ENCODE measurements around the gene INTS3. TPM values are rescaled to one million over a fixed set of nuclear protein-coding genes. Genes with fewer than 3 reads are reported as not detected.

The INTS3 gene
- total and polyA plus RNA-seq, 9 of the 15 experiments (the other 6 are each of a cell fraction or from before 2014, with no cell fraction given) = 6.3 to 24.1 (median 14.3) TPM

- TF ChIP-seq, protein P1, sequence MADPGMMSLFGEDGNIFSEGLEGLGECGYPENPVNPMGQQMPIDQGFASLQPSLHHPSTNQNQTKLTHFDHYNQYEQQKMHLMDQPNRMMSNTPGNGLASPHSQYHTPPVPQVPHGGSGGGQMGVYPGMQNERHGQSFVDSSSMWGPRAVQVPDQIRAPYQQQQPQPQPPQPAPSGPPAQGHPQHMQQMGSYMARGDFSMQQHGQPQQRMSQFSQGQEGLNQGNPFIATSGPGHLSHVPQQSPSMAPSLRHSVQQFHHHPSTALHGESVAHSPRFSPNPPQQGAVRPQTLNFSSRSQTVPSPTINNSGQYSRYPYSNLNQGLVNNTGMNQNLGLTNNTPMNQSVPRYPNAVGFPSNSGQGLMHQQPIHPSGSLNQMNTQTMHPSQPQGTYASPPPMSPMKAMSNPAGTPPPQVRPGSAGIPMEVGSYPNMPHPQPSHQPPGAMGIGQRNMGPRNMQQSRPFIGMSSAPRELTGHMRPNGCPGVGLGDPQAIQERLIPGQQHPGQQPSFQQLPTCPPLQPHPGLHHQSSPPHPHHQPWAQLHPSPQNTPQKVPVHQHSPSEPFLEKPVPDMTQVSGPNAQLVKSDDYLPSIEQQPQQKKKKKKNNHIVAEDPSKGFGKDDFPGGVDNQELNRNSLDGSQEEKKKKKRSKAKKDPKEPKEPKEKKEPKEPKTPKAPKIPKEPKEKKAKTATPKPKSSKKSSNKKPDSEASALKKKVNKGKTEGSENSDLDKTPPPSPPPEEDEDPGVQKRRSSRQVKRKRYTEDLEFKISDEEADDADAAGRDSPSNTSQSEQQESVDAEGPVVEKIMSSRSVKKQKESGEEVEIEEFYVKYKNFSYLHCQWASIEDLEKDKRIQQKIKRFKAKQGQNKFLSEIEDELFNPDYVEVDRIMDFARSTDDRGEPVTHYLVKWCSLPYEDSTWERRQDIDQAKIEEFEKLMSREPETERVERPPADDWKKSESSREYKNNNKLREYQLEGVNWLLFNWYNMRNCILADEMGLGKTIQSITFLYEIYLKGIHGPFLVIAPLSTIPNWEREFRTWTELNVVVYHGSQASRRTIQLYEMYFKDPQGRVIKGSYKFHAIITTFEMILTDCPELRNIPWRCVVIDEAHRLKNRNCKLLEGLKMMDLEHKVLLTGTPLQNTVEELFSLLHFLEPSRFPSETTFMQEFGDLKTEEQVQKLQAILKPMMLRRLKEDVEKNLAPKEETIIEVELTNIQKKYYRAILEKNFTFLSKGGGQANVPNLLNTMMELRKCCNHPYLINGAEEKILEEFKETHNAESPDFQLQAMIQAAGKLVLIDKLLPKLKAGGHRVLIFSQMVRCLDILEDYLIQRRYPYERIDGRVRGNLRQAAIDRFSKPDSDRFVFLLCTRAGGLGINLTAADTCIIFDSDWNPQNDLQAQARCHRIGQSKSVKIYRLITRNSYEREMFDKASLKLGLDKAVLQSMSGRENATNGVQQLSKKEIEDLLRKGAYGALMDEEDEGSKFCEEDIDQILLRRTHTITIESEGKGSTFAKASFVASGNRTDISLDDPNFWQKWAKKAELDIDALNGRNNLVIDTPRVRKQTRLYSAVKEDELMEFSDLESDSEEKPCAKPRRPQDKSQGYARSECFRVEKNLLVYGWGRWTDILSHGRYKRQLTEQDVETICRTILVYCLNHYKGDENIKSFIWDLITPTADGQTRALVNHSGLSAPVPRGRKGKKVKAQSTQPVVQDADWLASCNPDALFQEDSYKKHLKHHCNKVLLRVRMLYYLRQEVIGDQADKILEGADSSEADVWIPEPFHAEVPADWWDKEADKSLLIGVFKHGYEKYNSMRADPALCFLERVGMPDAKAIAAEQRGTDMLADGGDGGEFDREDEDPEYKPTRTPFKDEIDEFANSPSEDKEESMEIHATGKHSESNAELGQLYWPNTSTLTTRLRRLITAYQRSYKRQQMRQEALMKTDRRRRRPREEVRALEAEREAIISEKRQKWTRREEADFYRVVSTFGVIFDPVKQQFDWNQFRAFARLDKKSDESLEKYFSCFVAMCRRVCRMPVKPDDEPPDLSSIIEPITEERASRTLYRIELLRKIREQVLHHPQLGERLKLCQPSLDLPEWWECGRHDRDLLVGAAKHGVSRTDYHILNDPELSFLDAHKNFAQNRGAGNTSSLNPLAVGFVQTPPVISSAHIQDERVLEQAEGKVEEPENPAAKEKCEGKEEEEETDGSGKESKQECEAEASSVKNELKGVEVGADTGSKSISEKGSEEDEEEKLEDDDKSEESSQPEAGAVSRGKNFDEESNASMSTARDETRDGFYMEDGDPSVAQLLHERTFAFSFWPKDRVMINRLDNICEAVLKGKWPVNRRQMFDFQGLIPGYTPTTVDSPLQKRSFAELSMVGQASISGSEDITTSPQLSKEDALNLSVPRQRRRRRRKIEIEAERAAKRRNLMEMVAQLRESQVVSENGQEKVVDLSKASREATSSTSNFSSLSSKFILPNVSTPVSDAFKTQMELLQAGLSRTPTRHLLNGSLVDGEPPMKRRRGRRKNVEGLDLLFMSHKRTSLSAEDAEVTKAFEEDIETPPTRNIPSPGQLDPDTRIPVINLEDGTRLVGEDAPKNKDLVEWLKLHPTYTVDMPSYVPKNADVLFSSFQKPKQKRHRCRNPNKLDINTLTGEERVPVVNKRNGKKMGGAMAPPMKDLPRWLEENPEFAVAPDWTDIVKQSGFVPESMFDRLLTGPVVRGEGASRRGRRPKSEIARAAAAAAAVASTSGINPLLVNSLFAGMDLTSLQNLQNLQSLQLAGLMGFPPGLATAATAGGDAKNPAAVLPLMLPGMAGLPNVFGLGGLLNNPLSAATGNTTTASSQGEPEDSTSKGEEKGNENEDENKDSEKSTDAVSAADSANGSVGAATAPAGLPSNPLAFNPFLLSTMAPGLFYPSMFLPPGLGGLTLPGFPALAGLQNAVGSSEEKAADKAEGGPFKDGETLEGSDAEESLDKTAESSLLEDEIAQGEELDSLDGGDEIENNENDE (IDR thresholded peaks at IDR 0.05; ENCODE audit: low read depth, low read length) = no peak
- no peak for TF ChIP-seq BCOR (IDR thresholded peaks at IDR 0.05)
- no peak for TF ChIP-seq CAMTA2 (CRISPR knock-in tag; conservative IDR thresholded peaks at IDR 0.05)
- no peak for TF ChIP-seq ZNF586 (CRISPR knock-in tag; conservative IDR thresholded peaks at IDR 0.05)
- 0 out of 2 replicates have a peak, but pooled peaks have one; percentile 21 for TF ChIP-seq CTBP1 (IDR thresholded peaks at IDR 0.05; ENCODE audit: borderline replicate concordance)
- no peak for TF ChIP-seq PURB (CRISPR knock-in tag; IDR thresholded peaks at IDR 0.05; ENCODE audit: low read depth)
- no peak for TF ChIP-seq FOXK1 (CRISPR knock-in tag; IDR thresholded peaks at IDR 0.05; ENCODE audit: borderline replicate concordance)
- TF ChIP-seq TEAD1 (CRISPR knock-in tag; IDR thresholded peaks at IDR 0.05) = no peak; a peak in 1 of 4 replicates
- no peak for TF ChIP-seq MLX (CRISPR knock-in tag; conservative IDR thresholded peaks at IDR 0.05)
- no peak for TF ChIP-seq ZNF197 (CRISPR knock-in tag; IDR thresholded peaks at IDR 0.05; ENCODE audit: low read depth)
- TF ChIP-seq ZNF77 (CRISPR knock-in tag; IDR thresholded peaks at IDR 0.05) = no peak
- no peak for TF ChIP-seq ETS2 (tag; IDR thresholded peaks at IDR 0.05; ENCODE audit: borderline replicate concordance, poor library complexity, severe bottlenecking)
- TF ChIP-seq, protein P2, sequence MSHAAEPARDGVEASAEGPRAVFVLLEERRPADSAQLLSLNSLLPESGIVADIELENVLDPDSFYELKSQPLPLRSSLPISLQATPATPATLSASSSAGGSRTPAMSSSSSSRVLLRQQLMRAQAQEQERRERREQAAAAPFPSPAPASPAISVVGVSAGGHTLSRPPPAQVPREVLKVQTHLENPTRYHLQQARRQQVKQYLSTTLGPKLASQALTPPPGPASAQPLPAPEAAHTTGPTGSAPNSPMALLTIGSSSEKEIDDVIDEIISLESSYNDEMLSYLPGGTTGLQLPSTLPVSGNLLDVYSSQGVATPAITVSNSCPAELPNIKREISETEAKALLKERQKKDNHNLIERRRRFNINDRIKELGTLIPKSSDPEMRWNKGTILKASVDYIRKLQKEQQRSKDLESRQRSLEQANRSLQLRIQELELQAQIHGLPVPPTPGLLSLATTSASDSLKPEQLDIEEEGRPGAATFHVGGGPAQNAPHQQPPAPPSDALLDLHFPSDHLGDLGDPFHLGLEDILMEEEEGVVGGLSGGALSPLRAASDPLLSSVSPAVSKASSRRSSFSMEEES (CRISPR knock-in tag; IDR thresholded peaks at IDR 0.05) = no peak
- no peak for TF ChIP-seq SAFB (IDR thresholded peaks at IDR 0.05; ENCODE audit: borderline replicate concordance, low read depth, low read length)
Observed at GRCh38 chr1:153727463-153728304, at the start of gene INTS3 (continued).

Measured in K562 (cell line).